ENCODE data around the gene CXXC5.

DNA sequence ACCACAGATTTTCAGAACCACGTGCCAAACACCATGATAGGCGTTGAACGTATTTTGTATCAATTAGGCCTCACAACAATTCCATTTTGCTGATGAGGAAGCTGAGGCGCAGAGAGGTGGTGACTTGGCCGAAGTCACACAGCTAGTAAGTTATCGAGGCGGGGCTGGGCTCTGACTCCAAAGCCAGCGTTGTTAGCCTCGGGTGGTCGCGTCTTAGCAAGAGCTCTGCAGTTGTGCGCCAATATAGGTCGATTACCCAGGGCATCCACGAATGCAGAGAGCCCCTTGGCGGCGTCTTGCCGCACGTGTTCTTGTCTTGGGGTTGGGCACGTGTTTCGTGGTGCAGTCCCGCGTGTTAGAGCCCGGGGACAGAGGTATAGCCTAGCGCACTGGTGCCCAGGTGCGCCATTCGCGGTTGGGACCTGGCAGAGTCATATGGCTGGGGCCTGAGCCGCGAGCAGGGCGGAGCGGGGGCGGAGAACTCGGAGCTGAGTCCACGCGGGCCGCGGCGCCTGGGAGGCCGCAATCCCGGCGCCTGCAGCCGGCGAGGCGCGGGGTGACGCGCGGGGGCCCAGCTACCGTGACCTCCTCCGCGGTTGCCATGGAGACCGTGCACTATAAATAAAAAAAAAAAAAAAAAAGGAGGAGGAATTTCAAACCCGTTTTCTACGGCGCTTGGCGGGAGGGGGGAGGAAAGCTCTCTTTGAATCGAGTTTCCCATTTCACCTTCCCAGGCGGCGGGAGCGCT, 62.3 kb downstream of the CXXC5 start:
- TF ChIP-seq, protein P1, sequence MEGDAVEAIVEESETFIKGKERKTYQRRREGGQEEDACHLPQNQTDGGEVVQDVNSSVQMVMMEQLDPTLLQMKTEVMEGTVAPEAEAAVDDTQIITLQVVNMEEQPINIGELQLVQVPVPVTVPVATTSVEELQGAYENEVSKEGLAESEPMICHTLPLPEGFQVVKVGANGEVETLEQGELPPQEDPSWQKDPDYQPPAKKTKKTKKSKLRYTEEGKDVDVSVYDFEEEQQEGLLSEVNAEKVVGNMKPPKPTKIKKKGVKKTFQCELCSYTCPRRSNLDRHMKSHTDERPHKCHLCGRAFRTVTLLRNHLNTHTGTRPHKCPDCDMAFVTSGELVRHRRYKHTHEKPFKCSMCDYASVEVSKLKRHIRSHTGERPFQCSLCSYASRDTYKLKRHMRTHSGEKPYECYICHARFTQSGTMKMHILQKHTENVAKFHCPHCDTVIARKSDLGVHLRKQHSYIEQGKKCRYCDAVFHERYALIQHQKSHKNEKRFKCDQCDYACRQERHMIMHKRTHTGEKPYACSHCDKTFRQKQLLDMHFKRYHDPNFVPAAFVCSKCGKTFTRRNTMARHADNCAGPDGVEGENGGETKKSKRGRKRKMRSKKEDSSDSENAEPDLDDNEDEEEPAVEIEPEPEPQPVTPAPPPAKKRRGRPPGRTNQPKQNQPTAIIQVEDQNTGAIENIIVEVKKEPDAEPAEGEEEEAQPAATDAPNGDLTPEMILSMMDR (IDR thresholded peaks at IDR 0.05), result no peak
- no peak for TF ChIP-seq ZFX (IDR thresholded peaks at IDR 0.05; ENCODE audit: borderline replicate concordance)
